GM11168 (cell line): ENCODE data around the gene PCGF1.
"Not testable (repeated sequence)": the region's sequence is repeated elsewhere in the genome, so short reads cannot be mapped to it uniquely, and the experiment has no call there.

ENCODE experiments used
- in situ Hi-C: fragments of 300-500 bp; cut with MboI; formaldehyde crosslinking; loops from one replicate; pipeline ENCODE4 v1.12.0; 2022; ENCODE audit warnings: low sequenced_read_pairs; ENCODE audit not compliant: unreplicated experiment

The PCGF1 gene

GRCh38 chr2:74481961-74482800, 25.3 kb downstream of the PCGF1 start:
- in situ Hi-C loops = loop anchor here (5.0 kb wide), 1 partner anchor 95 kb away; no protein-coding TSS in a partner anchor

- in situ Hi-C loops = loop anchor here (5.0 kb wide), 1 partner anchor 96 kb away; no protein-coding TSS in a partner anchor
These were observed 26.1 kb downstream of the PCGF1 start for GRCh38 chr2:74481431-74481830.

- in situ Hi-C loops = no loop called here
These were observed 32.6 kb downstream of the PCGF1 start for GRCh38 chr2:74474899-74475298.

- in situ Hi-C loops = no loop called here
These were observed 33.0 kb downstream of the PCGF1 start for GRCh38 chr2:74474481-74474880.

GRCh38 chr2:74472945-74473258, 34.6 kb downstream of the PCGF1 start:
- in situ Hi-C loops = no loop called here

- in situ Hi-C loops = no loop called here
These were observed 35.2 kb downstream of the PCGF1 start, which contains the start of gene MRPL53 for GRCh38 chr2:74472086-74472944. Gene MRPL53 (minus strand): TSS chr2:74472680. CDS start chr2:74472660, 20 bp downstream.

GRCh38 chr2:74471332-74472065, 36.0 kb downstream of the PCGF1 start:
- in situ Hi-C loops = no loop called here

- in situ Hi-C loops = not testable (repeated sequence)
These were observed 36.8 kb downstream of the PCGF1 start for GRCh38 chr2:74470742-74471141.

GRCh38 chr2:74464406-74464805, 43.1 kb downstream of the PCGF1 start:
- in situ Hi-C loops = no loop called here

GRCh38 chr2:74462786-74463105, 44.7 kb downstream of the PCGF1 start:
- in situ Hi-C loops = no loop called here

- in situ Hi-C loops = no loop called here
These were observed 45.3 kb downstream of the PCGF1 start for GRCh38 chr2:74462054-74462785.

GRCh38 chr2:74461187-74462053, 46.1 kb downstream of the PCGF1 start:
- in situ Hi-C loops = no loop called here

GRCh38 chr2:74460187-74460586, 47.3 kb downstream of the PCGF1 start:
- in situ Hi-C loops = not testable (repeated sequence)

- in situ Hi-C loops = not testable (repeated sequence)
These were observed 47.9 kb downstream of the PCGF1 start for GRCh38 chr2:74459503-74460118.

GRCh38 chr2:74458938-74459363, 48.5 kb downstream of the PCGF1 start:
- in situ Hi-C loops = no loop called here

- in situ Hi-C loops = no loop called here
These were observed 49.2 kb downstream of the PCGF1 start, which contains the start of gene WBP1 for GRCh38 chr2:74458132-74458937. Gene WBP1 (plus strand): TSS chr2:74458438. CDS start chr2:74458603, 165 bp downstream.

GRCh38 chr2:74457549-74458131, 49.9 kb downstream of the PCGF1 start:
- in situ Hi-C loops = no loop called here
